GM19043 (cell line): ENCODE data around the gene FRMD4A.
"Not testable (repeated sequence)": the region's sequence is repeated elsewhere in the genome, so short reads cannot be mapped to it uniquely, and the experiment has no call there.

Source experiments
- ATAC-seq: cut with Tn5 transposase; IDR thresholded peaks from one replicate; pipeline ENCODE4 v1.9.1; 2021; ENCODE audit warnings: low read depth; ENCODE audit not compliant: unreplicated experiment

Gene FRMD4A

GRCh38 chr10:13775786-13776775 is 554.6 kb downstream of the FRMD4A start:
- ATAC-seq, result no peak

- ATAC-seq, result no peak
Measured at GRCh38 chr10:13774303-13774893, 556.3 kb downstream of the FRMD4A start.

GRCh38 chr10:13773496-13774170 is 557.1 kb downstream of the FRMD4A start:
- ATAC-seq, result no peak

GRCh38 chr10:13773043-13773442 is 557.7 kb downstream of the FRMD4A start:
- no peak for ATAC-seq

- ATAC-seq, result no peak
Measured at GRCh38 chr10:13771992-13772391, 558.7 kb downstream of the FRMD4A start.

GRCh38 chr10:13770760-13771493 is 559.8 kb downstream of the FRMD4A start:
- no peak for ATAC-seq

- peak; percentile 48 for ATAC-seq
Measured at GRCh38 chr10:13769946-13770345, 560.8 kb downstream of the FRMD4A start.

GRCh38 chr10:13767676-13768178 is 563.0 kb downstream of the FRMD4A start:
- no peak for ATAC-seq

GRCh38 chr10:13767148-13767547 is 563.6 kb downstream of the FRMD4A start:
- ATAC-seq, result not testable (repeated sequence)

GRCh38 chr10:13765641-13766341 is 564.9 kb downstream of the FRMD4A start:
- peak; percentile 72 for ATAC-seq

GRCh38 chr10:13761490-13762091 is 569.1 kb downstream of the FRMD4A start:
- no peak for ATAC-seq

- ATAC-seq, result no peak
Measured at GRCh38 chr10:13759168-13759567, 571.6 kb downstream of the FRMD4A start.

- ATAC-seq, result no peak
Measured at GRCh38 chr10:13758756-13759155, 572.0 kb downstream of the FRMD4A start.

- ATAC-seq, result no peak
Measured at GRCh38 chr10:13758312-13758711, 572.4 kb downstream of the FRMD4A start.

- ATAC-seq, result no peak
Measured at GRCh38 chr10:13754277-13754676, 576.4 kb downstream of the FRMD4A start.

- ATAC-seq, result no peak
Measured at GRCh38 chr10:13751191-13751764, 579.4 kb downstream of the FRMD4A start.

- no peak for ATAC-seq
Measured at GRCh38 chr10:13750299-13751190, 580.2 kb downstream of the FRMD4A start.

- no peak for ATAC-seq
Measured at GRCh38 chr10:13745271-13745670, 585.5 kb downstream of the FRMD4A start.
